Hypothalamus (tissue), 51 donors: ENCODE data around the gene PAQR4.

Experiments used
- DNase-seq, 51 donors: peaks; one replicate each; lab custom pipeline; 2025; lab: John Stamatoyannopoulos, UW

The PAQR4 gene

GRCh38 chr16:3000540-3000939 is 31.4 kb downstream of the PAQR4 start:
- no peak for DNase-seq

- no peak for DNase-seq
Observed at GRCh38 chr16:3001316-3001715, 32.2 kb downstream of the PAQR4 start.

GRCh38 chr16:3003582-3004270 is 34.6 kb downstream of the PAQR4 start:
- DNase-seq, result peak; percentile 38 to 99 (median 95)

- DNase-seq, result no peak
Observed at GRCh38 chr16:3004319-3004718, 35.2 kb downstream of the PAQR4 start.

GRCh38 chr16:3004781-3005284 is 35.7 kb downstream of the PAQR4 start:
- no peak for DNase-seq

GRCh38 chr16:3007059-3007956 is 38.2 kb downstream of the PAQR4 start:
- no peak for DNase-seq

GRCh38 chr16:3007957-3008689 is 39.0 kb downstream of the PAQR4 start:
- peak in 5 of 51 donors; percentile 8 to 20 (median 10) for DNase-seq

GRCh38 chr16:3008690-3009037 is 39.5 kb downstream of the PAQR4 start:
- DNase-seq, result no peak

- DNase-seq, result no peak
Observed at GRCh38 chr16:3009568-3010390, 40.6 kb downstream of the PAQR4 start.

GRCh38 chr16:3010510-3010909 is 41.4 kb downstream of the PAQR4 start:
- no peak for DNase-seq

- DNase-seq, result no peak
Observed at GRCh38 chr16:3012246-3012645, 43.1 kb downstream of the PAQR4 start.

- DNase-seq, result no peak
Observed at GRCh38 chr16:3012828-3013420, 43.8 kb downstream of the PAQR4 start, which contains the start of gene CLDN9. Gene CLDN9 (plus strand): TSS chr16:3012923. CDS start chr16:3013363, 440 bp downstream.

- DNase-seq, result no peak
Observed at GRCh38 chr16:3013491-3013951, 44.4 kb downstream of the PAQR4 start.

GRCh38 chr16:3013998-3014690 is 45.0 kb downstream of the PAQR4 start:
- DNase-seq, result no peak

GRCh38 chr16:3014971-3015370 is 45.8 kb downstream of the PAQR4 start:
- DNase-seq, result no peak

- no peak for DNase-seq
Observed at GRCh38 chr16:3015865-3016521, 46.8 kb downstream of the PAQR4 start.

- DNase-seq, result no peak
Observed at GRCh38 chr16:3017344-3017743, 48.2 kb downstream of the PAQR4 start.

GRCh38 chr16:3017794-3018506 is 48.8 kb downstream of the PAQR4 start, which contains the start of gene CLDN6:
Gene CLDN6 (minus strand): TSS chr16:3018183. CDS start chr16:3016021, 2,162 bp downstream.
- DNase-seq, result no peak
